Left ventricle myocardium inferior (tissue), 1 donor: ENCODE results near the gene TBC1D14. TPM values are rescaled to one million over a fixed set of nuclear protein-coding genes. Genes with fewer than 3 reads are reported as not detected.

Experiments
- DNase-seq: peaks from one replicate; pipeline ENCODE4 v3.0.0-alpha.2; 2020
- H3K27ac ChIP-seq: fragments of 200-600 bp; replicated peaks from 2 replicates; pipeline ENCODE4 v1.8.0; 2021
- H3K27me3 ChIP-seq: fragments of 200-600 bp; 2 replicates; pipeline ENCODE4 v1.8.0; 2021; ENCODE audit warnings: low read depth
- H3K36me3 ChIP-seq: fragments of 200-600 bp; 2 replicates; pipeline ENCODE4 v1.8.0; 2021
- H3K4me1 ChIP-seq: fragments of 200-600 bp; 2 replicates; pipeline ENCODE4 v1.8.0; 2021
- H3K4me3 ChIP-seq: fragments of 200-600 bp; 2 replicates; pipeline ENCODE4 v1.8.0; 2021; ENCODE audit warnings: mild to moderate bottlenecking, moderate library complexity
- H3K9me3 ChIP-seq: fragments of 200-600 bp; replicated peaks from 2 replicates; pipeline ENCODE4 v1.8.0; 2021
- intact Hi-C: fragments of 100-400 bp; cut with micrococcal nuclease; formaldehyde crosslinking; loops from one replicate; pipeline ENCODE4 v1.11.0; 2022
- long read RNA-seq: library from polyadenylated mRNA; unstranded; transcript quantifications from one replicate; pipeline ENCODE4 v2.0.0, GENCODE V29; 2021
- total RNA-seq: library from RNA; stranded (reverse); fragmentation: NEBNext Ultra II Directional; extraction: Animal tissue kit (Norgen Biotek cat#: 25700); gene quantifications from one replicate; pipeline ENCODE4 v1.2.1, GENCODE V29; 2021
- TF ChIP-seq, protein P1 (sequence below): fragments of 200-600 bp; IDR thresholded peaks from 2 replicates; pipeline ENCODE4 v1.8.0; 2021; ENCODE audit warnings: antibody characterized with exemption, mild to moderate bottlenecking, borderline replicate concordance
- donor health status: DM: no; HTN: yes; CAD: no; lungs with severe emphysema.

Gene TBC1D14, protein sequence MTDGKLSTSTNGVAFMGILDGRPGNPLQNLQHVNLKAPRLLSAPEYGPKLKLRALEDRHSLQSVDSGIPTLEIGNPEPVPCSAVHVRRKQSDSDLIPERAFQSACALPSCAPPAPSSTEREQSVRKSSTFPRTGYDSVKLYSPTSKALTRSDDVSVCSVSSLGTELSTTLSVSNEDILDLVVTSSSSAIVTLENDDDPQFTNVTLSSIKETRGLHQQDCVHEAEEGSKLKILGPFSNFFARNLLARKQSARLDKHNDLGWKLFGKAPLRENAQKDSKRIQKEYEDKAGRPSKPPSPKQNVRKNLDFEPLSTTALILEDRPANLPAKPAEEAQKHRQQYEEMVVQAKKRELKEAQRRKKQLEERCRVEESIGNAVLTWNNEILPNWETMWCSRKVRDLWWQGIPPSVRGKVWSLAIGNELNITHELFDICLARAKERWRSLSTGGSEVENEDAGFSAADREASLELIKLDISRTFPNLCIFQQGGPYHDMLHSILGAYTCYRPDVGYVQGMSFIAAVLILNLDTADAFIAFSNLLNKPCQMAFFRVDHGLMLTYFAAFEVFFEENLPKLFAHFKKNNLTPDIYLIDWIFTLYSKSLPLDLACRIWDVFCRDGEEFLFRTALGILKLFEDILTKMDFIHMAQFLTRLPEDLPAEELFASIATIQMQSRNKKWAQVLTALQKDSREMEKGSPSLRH
- 36.1 TPM for total RNA-seq
- long read RNA-seq, full-length matches to known transcripts, result 49 of 110 reads
- long read RNA-seq, partial matches to known transcripts, result 26 of 110 reads
- long read RNA-seq, other reads (novel, unspliced or antisense), result 35 of 110 reads

DNA sequence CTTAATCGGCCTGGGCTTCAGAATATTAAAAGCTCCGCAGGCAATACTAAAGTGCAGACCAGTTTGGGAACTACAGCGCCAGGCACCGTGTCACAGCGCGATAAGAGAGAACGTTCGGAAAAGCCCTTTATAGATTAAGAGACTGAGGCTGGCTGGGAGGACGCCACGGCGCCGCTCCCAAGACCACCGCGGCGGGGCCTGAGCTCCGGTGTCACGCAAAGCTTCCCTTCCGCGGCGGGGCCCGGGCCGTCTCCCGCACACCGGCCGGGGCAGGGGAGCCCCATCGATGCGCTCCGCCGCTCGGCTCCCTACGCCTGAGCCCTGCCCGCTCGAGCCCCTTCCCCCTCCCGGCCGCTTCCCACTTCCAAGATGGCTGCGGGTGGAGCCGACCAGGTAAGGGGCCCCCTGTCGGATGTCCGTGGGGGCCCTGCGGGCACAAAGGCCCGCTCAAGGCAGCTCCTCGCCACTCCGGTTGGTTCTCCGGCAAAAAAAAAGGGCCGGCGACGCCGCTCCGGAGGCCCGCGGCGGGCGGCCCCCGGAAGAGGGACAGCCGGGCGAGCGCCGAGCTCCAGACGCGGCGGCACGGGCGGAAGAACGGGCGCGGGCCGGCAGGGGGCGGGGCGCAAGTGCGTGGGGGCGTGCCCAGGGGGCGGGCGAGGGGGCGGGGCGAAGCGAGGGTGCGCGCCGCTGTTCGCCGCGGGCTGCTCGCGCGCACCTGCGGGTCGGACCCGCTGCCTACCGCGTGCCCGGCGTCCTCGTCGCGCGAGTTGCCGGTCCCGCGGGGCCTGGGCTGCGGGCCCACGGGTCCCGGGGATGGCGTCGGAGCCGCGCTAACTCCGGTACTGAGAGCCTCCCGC lies at the start of gene TBC1D14:
Gene TBC1D14 (plus strand): TSS at position 714 of the 857 bp plus-strand sequence. CDS start 13,564 bp downstream, outside the sequence.
- TF ChIP-seq, protein P1, sequence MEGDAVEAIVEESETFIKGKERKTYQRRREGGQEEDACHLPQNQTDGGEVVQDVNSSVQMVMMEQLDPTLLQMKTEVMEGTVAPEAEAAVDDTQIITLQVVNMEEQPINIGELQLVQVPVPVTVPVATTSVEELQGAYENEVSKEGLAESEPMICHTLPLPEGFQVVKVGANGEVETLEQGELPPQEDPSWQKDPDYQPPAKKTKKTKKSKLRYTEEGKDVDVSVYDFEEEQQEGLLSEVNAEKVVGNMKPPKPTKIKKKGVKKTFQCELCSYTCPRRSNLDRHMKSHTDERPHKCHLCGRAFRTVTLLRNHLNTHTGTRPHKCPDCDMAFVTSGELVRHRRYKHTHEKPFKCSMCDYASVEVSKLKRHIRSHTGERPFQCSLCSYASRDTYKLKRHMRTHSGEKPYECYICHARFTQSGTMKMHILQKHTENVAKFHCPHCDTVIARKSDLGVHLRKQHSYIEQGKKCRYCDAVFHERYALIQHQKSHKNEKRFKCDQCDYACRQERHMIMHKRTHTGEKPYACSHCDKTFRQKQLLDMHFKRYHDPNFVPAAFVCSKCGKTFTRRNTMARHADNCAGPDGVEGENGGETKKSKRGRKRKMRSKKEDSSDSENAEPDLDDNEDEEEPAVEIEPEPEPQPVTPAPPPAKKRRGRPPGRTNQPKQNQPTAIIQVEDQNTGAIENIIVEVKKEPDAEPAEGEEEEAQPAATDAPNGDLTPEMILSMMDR, result peak; percentile 41
- intact Hi-C loops, result loop anchor here (10.0 kb wide), 1 partner anchor 75 kb away; no protein-coding TSS in a partner anchor
- peaks cover 15% of the 10 kb centered on the region for H3K27me3 ChIP-seq
- no peaks in the 10 kb centered on the region for H3K9me3 ChIP-seq
- peak; percentile 89 for DNase-seq
- H3K4me3 ChIP-seq, result peak within 1 kb of the TSS; percentile 72
- H3K36me3 ChIP-seq, result no peaks in the 10 kb centered on the region
- peak within 1 kb of the TSS; percentile 100 for H3K27ac ChIP-seq
- H3K4me1 ChIP-seq, result peaks cover 61% of the 10 kb centered on the region

DNA sequence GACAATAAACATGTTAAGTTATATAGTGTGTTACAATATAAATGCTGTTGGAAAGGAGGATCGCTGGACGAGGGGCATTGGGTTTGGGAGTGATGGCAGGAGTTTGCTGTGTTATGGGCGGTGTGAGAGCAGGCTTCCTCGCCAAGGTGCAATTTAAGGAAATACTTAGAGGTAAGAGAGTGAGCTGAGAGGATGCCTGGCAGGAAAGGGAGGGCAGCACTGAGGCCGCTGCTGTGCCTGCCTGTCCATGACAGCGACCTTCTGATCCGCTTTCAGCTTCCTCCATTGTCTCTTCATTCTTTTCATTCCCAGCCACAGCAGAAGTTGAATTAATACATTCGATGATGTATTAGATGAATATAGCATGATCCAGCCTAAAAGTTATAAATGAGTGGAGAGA lies 41.2 kb upstream of the TBC1D14 start:
- Histone ChIP-seq H3K27ac (no peak overlapping the region), H3K4me3 (no peak overlapping the region), H3K27me3 (no peaks in the 10 kb centered on the region), H3K9me3 (no peaks in the 10 kb centered on the region), H3K4me1 (peaks cover 79% of the 10 kb centered on the region), H3K36me3 (peaks cover 77% of the 10 kb centered on the region)
- TF ChIP-seq, protein P1, result no peak
- DNase-seq, result no peak
- intact Hi-C loops, result no loop called here

DNA sequence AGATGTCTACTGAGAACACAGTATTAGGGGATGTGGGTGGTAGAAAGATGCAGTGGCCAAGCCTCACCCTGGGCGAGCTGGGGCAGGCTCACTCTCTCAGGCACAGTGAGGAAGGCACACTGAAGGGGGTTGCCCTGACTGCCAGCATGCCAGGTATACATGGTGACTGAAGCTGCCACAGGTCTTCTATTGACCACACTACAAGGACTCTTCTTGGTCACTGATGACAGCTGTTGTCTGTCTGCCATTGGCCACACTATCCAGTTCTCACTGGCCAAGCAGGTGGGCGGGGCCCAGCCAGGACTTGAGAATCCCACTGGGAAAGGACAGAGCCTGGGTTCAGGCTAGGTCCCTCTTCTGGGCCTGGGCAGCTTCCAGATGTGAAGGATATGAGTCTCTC lies 39.7 kb upstream of the TBC1D14 start:
- H3K27ac ChIP-seq, result peak overlapping the region; percentile 31

DNA sequence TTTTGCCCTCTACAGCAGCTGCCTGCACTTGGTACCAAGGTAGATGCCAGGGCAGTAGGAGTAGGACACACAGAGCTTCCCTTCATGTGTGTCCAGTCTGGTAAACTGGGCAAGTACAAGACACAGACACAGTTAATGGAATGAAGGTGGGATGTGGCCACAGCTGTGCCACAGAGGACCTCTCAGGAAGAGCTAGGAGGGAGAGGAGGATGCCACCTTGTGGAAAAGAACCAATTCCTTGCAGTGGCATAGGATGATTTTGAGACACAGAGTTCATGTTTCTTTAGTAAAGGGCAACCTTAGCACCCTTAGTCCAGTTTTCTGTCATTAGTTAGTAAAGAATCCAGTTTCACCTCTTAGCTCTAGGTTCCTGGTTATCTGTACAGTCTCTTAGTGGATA lies 36.3 kb upstream of the TBC1D14 start:
- H3K27ac ChIP-seq, result peak overlapping the region; percentile 18
- intact Hi-C loops, result loop anchor here (5.0 kb wide), 1 partner anchor 156 kb away; the partner anchor contains the start of gene BLOC1S4
- H3K27me3 ChIP-seq, result no peaks in the 10 kb centered on the region
- DNase-seq, result no peak
- H3K9me3 ChIP-seq, result no peaks in the 10 kb centered on the region
- peaks cover 73% of the 10 kb centered on the region for H3K4me1 ChIP-seq
- TF ChIP-seq, protein P1, result no peak
- no peak overlapping the region for H3K4me3 ChIP-seq
- H3K36me3 ChIP-seq, result peaks cover 72% of the 10 kb centered on the region

More for the DNA sequence above, 39.7 kb upstream of the TBC1D14 start:
- Histone ChIP-seq H3K4me3 (no peak overlapping the region), H3K27me3 (no peaks in the 10 kb centered on the region), H3K4me1 (peaks cover 87% of the 10 kb centered on the region), H3K9me3 (no peaks in the 10 kb centered on the region), H3K36me3 (peaks cover 74% of the 10 kb centered on the region)
- peak; percentile 50 for DNase-seq
- intact Hi-C loops, result loop anchor here (5.0 kb wide), 1 partner anchor 153 kb away; the partner anchor contains the start of gene BLOC1S4
- TF ChIP-seq, protein P1, result no peak
